ENCODE data around the gene PCNT.
"Not testable (repeated sequence)": the region's sequence is repeated elsewhere in the genome, so short reads cannot be mapped to it uniquely, and the experiment has no call there.

The PCNT gene

DNA sequence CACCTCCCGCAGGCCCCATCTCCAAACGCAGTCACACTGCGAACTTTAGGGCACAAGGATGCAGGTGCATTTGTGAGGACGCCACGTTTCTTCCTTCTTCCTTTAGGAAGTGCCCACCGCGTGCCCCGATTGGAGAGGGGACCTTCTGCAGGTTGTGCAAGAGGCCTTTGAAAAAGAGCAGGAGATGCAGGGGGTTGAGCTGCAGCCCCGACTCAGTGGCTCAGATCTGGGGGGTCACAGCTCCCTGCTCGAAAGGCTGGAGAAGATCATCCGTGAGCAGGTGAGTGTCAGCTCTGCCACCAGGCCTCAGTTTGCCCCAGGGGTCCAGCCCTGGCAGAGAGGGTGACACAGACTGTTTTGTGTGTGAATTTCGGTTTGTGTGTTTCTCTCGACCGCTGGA lies 103.6 kb downstream of the PCNT start:
- DNase-seq (ENCODE audit: low spot score) = no peak

DNA sequence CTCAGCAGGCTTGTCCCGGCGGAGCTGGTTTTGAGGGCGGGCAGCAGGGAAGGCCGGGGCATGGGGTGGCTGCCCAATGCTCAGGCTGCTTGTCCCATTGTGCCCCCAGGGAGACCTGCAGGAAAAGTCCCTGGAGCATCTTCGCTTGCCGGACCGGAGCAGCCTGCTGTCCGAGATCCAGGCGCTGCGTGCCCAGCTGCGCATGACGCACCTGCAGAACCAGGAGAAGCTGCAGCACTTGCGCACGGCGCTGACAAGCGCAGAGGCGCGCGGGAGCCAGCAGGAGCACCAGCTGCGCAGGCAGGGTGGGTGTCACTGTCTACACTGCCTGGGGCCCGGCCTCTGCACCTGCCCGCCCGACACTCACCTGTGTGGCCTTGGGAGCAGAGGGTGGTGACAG lies 104.3 kb downstream of the PCNT start:
- DNase-seq (ENCODE audit: low spot score) = no peak

DNA sequence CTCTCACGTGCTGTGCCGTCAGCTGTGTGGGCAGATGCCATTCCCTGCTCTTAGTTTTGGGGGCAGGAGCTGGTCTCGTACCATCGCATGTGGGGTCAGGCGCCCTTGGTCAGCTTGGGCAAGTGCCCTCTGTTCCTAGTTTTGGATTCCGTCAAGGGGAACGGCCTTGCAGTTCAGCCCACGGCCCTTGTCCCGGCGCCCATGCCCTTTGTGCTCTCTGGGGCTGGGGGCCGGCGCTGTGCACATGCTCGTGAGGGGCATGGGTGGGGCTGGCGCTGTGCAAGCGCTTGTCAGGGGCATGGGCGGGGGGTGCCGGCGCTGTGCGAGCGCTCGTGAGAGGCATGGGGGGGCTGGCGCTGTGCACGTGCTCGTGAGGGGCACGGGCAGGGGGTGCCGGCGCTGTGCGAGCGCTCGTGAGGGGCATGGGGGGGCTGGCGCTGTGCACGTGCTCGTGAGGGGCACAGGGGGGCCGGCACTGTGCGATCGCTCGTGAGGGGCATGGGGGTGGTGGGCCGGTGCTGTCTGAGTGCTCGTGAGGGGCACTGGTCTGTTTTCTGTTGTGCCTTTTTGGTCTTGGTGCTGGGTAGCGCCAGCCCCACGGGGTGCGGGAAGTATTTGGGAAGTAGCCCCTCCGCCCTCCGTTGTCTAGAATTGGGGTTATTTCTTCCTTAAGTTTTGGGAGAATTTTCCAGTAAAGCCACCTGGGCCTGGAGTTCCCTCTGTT lies 105.2 kb downstream of the PCNT start:
- DNase-seq (ENCODE audit: low spot score) = no peak

DNA sequence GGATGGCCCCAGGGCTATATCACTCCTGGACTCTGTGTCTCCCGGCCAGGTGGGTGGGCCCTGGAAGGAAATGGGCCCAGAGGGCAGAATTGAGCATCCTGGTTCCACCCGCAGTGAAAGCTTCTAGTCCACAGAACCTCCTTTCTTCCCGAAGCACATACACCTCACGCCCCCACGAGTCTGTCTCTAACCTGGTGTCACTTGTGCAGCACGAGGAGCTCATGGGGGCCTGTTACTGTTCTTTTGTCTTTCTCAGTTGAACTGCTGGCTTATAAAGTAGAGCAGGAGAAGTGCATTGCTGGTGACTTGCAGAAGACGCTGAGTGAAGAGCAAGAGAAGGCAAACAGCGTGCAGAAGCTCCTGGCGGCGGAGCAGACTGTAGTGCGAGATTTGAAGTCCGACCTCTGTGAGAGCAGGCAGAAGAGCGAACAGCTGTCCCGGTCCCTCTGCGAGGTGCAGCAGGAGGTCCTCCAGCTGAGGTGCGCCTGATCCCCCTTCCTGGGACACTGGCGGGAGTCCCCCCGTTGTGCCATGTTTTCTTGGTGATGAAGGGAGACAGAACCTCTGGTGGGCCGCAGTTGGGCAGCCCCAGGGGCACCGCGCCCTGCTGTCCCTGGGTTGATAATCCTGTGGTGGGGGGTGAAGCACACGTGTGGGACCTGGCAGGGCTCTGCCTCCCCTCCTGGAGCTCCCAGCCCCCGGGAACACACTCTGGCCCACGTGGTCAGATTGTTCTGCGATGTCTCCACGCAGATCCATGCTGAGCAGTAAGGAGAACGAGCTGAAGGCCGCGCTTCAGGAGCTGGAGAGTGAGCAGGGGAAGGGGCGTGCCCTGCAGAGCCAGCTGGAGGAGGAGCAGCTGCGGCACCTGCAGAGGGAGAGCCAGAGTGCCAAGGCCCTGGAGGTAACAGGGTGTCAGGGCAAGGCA lies 106.1 kb downstream of the PCNT start:
- DNase-seq (ENCODE audit: low spot score) = no peak

DNA sequence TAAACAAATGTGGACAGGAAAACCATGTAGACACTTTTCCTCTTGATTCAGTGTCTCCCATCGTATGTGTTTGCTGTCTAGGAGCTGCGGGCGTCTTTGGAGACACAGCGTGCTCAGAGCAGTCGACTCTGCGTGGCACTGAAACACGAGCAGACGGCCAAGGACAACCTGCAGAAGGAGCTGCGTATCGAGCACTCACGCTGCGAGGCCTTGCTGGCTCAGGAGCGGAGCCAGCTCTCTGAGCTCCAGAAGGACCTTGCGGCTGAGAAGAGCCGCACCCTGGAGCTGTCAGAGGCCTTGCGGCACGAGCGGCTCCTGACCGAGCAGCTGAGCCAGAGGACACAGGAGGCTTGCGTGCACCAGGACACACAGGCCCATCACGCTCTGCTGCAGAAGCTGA lies 107.5 kb downstream of the PCNT start:
- no peak for DNase-seq (ENCODE audit: low spot score)

DNA sequence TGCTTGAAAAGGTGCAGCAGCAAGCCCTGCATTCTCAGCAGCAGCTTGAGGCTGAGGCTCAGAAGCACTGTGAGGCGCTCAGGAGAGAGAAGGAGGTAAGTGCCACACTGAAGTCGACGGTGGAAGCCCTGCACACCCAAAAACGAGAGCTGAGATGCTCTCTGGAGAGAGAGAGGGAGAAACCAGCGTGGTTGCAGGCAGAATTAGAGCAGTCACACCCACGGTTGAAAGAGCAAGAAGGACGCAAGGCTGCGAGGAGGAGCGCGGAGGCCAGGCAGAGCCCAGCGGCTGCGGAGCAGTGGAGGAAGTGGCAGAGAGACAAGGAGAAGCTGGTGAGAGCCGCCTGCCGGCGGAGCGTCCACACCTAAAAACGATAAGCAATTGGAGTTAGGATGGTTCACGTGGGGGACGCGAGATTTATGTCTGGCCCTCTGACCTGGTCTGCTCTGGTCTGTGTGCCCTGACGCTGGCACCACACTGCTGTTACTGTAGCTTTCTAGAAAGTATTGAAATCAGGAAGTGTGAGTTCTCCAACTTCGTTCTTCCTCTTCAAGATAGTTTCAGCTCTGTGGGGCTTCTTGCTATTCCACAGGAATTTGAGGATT lies 108.0 kb downstream of the PCNT start:
- no peak for DNase-seq (ENCODE audit: low spot score)

DNA sequence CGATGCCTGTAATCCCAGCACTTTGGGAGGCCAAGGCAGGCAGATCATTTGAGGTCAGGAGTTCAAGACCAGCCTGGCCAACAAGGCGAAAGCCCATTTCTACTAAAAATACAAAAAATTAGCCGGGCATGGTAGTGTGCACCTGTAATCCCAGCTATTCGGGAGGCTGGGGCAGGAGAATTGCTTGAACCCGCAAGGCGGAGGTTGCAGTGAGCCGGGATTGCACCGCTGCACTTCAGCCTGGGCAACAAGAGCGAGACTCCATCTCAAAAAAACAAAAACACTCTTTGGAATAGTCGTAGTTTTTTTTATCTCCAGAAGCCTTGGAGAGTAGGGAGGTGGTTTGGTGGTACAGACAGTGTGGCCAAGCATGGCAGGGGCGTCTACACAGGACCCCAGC lies 109.2 kb downstream of the PCNT start:
- DNase-seq (ENCODE audit: low spot score) = not testable (repeated sequence)

DNA sequence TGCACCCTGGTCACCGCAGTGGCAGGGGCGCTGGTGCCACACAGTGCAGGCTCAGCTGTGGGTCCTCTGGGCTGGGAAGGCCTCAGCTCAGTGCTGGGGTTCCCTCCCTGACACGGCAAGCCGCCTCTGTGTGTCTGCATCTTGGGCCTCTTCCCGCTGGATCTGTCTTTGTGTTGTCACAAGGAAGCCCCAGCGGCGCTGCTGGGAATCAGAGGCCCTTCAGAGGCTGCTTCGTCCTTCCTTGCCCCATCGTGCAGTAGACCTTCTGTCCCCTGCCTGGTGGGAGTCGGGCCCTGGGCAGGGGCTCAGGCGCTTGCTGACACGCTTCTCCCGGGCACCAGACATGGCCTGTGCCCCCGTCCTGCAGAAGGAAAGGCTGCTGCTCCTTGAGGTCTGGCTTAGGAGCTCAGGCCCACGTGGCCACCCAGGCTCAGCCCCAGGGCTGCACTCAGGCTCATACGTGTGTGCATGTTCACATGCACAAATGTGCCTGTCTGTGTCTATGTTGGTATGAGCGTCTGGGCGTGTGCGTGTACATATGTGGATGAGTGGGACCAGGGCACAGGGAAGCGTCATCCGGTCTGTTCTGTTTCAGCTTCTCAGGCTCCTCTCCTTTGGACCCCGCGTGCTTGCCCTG lies 110.5 kb downstream of the PCNT start:
- DNase-seq (ENCODE audit: low spot score) = no peak

DNA sequence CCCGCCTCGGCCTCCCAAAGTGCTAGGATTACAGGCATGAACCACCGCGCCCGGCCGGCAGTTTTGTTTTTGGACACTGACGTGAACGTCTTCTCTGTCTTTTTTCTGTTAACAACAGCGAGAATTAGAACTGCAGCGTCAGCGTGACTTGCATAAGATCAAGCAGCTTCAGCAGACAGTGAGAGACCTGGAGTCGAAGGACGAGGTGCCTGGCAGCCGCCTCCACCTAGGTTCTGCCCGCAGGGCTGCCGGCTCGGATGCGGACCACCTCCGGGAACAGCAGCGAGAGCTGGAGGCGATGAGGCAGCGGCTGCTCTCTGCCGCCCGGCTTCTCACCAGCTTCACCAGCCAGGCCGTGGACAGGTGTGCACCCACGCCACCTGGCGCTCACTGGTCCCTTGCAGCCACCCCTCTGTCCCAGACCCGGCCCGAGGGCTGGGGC lies 111.9 kb downstream of the PCNT start:
- no peak for DNase-seq (ENCODE audit: low spot score)

DNA sequence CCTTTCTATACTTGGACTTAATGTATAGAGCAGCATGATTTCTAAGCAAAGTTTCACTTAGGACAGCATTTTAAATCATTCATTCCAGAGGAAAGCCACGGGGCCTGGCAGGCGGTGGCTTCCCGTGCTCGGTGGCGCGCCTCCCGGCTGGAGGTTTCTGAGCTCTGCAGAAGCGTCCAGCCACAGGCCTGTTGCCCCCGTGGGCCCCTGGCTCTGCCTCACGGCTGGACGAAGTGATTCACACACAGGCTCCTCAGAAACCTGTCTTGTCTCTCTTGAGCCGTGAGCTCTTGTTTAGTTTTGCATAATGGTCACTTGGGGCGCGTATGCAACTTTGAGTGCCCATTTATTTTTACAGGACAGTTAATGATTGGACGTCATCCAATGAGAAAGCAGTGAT lies 112.7 kb downstream of the PCNT start:
- DNase-seq (ENCODE audit: low spot score) = no peak

DNA sequence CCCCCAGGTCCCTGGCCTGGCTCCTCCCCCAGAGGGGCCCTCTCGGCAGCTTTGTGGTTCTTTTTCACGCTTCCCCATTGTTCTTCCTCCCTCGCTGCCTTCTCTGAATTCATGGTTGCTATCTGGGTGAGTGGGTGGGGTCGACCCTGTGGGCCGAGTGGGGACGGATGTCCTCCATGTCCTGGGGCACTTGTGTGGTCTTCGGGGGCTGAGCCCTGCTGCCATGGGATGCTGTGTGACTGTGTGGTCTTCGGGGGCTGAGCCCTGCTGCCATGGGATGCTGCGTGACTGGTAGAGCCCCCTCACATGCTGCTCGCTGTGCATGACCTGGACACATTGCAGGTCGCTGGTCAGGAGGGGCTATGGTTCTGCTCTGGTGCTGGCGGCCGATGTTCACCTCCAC lies 113.1 kb downstream of the PCNT start:
- DNase-seq (ENCODE audit: low spot score) = no peak

DNA sequence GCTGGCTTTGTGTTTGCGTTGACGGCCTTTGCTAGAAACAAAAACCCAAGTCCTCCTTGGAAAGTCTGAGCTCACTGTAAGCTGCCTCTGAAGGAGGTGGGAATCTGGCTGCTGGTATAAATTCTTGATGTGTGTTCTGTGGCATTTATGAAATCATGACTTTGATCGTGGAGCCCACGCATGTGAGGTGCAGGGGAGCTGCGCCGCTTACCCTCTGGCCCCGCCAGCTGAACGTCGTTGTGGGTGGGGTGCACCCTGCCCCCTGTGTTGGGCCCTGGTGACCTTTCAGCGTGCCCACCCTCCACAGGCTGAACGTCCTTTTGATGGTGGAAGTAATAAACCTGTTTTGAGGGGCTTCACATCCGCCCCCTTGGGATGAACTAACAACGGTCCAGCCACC lies 113.6 kb downstream of the PCNT start:
- DNase-seq (ENCODE audit: low spot score) = no peak

DNA sequence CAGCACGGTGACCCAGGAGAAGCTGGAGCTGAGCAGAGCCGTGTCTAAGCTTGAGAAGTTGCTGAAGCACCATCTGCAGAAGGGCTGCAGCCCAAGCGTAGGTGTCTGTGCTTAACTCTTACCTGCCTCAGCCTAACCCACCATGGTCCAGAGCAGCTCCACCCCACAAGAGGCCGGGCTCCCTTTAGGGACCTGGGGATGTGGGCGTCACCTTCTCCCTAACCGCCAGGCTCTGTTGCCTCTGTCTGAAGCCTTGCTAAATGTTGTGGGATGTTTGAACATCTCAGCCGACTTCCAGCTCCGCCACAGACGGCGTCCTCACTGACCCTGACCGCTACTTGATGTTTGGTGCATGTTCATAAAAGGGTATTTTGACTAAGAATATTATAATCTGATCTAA lies 114.3 kb downstream of the PCNT start:
- no peak for DNase-seq (ENCODE audit: low spot score)

DNA sequence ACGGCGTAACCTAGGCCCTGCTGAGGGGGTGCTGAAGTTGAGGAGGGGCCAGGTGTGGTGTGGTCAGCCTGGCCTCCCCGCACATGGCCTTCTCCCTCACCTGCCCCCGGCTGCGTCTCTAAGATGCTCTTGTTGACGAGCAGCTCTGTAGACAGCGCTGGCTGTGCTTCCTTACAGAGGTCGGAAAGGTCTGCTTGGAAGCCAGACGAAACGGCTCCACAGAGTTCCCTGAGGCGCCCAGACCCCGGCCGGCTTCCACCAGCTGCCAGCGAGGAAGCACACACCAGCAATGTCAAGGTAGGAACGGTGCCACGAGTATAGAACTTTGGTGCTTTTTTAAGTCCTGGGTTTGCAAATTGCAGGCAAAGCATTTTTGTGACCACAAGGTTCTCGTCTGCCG lies 116.0 kb downstream of the PCNT start:
- DNase-seq (ENCODE audit: low spot score) = no peak

DNA sequence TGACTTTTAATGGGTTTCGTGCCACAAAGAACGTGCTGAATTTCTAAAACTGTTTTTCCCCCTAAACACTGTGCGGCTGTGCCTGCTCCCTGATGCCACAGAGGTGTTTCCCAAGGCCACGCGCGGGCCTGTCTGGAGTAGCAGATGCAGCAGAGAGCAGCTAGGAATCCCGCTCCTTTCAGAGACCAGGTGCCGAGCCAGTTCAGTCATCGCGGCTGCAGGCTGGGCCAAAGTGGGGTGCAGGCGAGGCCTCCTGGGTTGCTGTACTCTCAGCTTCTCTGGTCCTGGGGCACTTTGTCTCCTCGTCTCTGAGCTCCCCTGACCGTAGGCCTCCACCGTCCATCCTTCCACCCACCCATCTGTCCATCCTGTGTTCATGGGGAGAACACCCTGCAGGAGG lies 117.4 kb downstream of the PCNT start:
- no peak for DNase-seq (ENCODE audit: low spot score)

DNA sequence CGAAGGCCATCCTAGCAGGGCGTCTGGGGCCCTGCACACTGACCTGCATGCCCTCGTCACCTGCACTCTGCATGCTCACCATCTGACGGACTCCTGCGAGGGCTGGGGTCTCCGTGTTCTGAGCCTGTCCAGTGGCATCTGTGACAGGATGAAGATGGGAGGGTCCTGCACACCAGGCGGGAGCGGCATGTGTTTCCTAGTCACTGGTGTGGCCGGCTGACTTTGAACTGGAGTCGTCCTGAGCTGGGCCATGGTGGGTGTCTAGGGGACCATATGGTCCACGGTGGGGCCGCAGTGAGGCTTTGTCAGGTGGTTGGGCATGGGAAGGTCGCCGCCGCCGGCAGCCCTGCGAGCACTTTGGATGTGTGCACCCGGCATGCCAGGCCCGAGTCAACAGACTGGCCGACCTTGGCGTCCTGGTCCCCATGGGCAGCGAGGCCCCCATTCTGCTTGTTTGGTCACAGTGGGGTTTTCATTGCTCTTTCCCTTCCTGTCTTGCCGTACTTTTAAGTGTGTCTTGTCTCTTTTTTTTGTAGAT lies 118.1 kb downstream of the PCNT start:
- no peak for DNase-seq (ENCODE audit: low spot score)

DNA sequence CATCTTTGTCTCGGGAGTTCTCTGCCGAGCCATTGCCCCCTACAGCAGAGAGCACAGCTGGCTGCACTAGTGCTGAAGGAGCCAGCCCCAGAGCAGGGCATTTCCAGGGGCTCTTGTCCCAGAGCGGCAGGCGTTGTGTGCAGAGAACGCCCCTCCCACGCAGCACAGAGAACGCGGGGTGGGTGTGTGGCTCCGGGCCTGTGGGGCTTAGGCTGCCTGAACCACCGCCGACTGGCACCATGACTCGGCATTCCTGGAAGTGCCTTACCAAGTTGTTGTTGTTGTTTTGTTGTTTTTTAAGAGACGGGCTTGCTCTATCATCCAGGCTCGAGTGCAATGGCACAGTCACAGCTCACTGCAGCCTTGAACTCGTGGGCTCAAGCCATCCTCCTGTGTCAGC lies 119.0 kb downstream of the PCNT start:
- no peak for DNase-seq (ENCODE audit: low spot score)

DNA sequence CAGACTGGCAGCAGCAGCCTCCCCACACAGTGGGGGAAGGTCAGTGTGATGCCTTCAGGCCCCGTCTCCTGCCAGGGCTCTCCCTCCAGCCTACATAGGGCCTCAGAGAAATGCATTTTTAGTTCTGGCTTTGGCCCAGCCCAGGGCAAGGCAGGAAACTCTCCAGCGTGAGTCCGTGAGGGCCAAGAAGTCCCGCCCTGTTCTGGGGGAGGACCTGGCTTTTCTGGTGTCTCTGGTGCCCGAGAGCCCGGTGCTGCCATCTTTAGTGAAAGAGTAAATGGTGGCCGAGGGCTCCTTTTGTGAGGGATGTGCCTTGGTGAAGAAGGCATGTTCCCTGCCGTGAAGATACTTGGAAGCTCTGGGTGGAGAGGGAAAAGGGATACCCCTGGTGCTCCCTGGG lies 120.0 kb downstream of the PCNT start:
- DNase-seq (ENCODE audit: low spot score) = no peak

DNA sequence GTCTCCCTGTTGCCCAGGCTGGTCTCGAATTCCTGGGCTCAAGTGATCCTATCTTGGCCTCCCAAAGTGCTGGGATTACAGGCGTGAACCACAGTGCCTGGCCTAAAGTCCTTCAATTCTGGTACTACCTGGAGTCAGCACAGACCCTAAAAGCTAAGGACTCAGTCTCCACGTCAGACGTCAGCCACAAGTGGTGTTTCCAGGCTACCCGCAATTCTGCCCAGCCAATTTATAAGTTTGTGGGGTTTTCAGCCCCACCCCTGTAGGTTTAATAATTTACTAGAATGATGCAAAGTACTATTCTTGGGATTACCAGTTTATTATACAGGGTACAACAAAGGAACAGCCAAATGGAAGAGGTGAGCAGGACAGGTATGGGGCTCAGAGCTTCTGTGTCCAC lies 124.2 kb downstream of the PCNT start:
- DNase-seq (ENCODE audit: low spot score) = no peak

DNA sequence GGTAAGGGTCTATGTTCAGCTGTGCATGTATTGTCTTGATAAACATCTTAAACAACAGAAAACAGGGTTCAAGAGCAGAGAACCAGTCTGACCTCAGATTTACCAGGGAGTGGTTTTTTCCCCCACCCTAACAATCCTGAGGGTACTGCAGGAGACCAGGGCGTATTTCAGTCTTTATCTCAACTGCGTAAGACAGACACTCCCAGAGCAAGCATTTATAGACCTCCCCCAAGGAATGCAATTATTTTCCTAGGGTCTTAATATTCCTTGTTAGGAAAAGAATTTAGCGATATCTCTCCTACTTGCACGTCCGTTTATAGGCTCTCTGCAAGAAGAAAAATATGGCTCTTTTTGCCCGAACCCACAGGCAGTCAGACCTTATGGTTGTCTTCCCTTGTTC lies 124.9 kb downstream of the PCNT start:
- DNase-seq (ENCODE audit: low spot score) = not testable (repeated sequence)

DNA sequence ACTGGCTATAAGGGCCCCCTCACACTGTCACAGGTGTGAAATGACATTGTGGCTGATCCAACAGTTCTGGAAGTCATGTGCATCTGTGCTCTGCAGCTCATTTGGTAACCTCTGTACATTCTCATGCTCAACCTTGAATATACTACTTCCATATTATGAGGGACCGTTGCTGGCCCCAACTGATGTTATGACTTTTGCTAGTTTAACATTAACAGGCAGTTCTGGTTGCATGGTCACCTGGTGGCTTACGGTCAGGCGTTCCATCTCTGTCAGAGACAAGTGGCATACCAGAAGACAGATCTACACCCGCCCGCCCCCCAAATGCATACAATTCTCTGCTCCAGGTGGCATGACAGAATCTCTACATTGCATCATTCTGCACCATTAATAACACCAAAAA lies 128.8 kb downstream of the PCNT start:
- DNase-seq (ENCODE audit: low spot score) = no peak

DNA sequence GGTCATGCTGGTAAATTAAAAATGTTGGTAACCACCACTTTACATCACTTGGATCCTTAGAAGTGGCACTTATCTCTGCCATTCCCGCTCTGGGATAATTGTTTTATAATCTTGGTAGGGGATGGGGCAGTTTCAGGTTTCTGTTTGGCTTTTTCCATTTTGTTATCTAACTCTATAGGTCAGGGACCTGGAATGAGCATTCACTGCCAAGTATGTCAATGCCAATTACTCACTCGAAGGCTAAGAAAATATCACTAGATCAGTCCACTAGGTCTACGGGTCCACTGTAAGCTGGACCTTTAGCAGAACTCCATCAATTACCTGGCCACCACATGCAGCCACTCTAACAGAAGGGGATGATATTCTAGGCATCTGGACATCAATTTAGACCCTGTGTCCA lies 130.2 kb downstream of the PCNT start:
- no peak for DNase-seq (ENCODE audit: low spot score)

Measured in LoVo (cell line).